A549 (cell line): ENCODE data around the gene NRSN1.

Source experiments
- CBX2 ChIP-seq: fragments of 200-600 bp; sonication (generic); IDR thresholded peaks from 2 replicates; pipeline ENCODE4 v1.6.1; 2016; ENCODE audit warnings: low read depth, mild to moderate bottlenecking, borderline replicate concordance
- CEBPB ChIP-seq, 2 experiments: fragments of >200 bp in 1 of 2; sonication (Bioruptor Twin) in 1 of 2; formaldehyde crosslinking in 1 of 2; IDR thresholded peaks; 2 replicates each; pipeline ENCODE4 v1.6.1; 2012 to 2016
- EP300 ChIP-seq, 2 experiments: fragments of >200 bp; sonication (Bioruptor Twin); formaldehyde crosslinking; IDR thresholded peaks; 2 replicates in 1 of 2; 3 replicates in 1 of 2; pipeline ENCODE4 v1.6.1; 2016 to 2017
- FOSL2 ChIP-seq, 2 experiments: fragments of 450-650 bp in 1 of 2; fragments of >200 bp in 1 of 2; sonication (Bioruptor Twin) in 1 of 2; formaldehyde crosslinking; IDR thresholded peaks; 2 replicates each; pipeline versions ENCODE4 v1.5.0 to v1.6.1; 2016 to 2020; ENCODE audit warnings: mild to moderate bottlenecking in 1 of 2, moderate library complexity in 1 of 2
- JUN ChIP-seq, 2 experiments: fragments of >200 bp; sonication (Bioruptor Twin); formaldehyde crosslinking; IDR thresholded peaks; 2 replicates in 1 of 2; 3 replicates in 1 of 2; pipeline ENCODE4 v1.6.1; 2016 to 2017
- JUNB ChIP-seq: fragments of >200 bp; sonication (Bioruptor Twin); formaldehyde crosslinking; IDR thresholded peaks from 2 replicates; pipeline ENCODE4 v1.6.1; 2016
- MYC ChIP-seq: IDR thresholded peaks from 2 replicates; pipeline ENCODE4 v1.6.1; 2012; ENCODE audit warnings: mild to moderate bottlenecking, inconsistent platforms, low read length, improper control_type of control experiment, borderline replicate concordance
- PHF8 ChIP-seq: fragments of 200-600 bp; sonication (generic); IDR thresholded peaks from 2 replicates; pipeline ENCODE4 v1.6.1; 2016; ENCODE audit warnings: low read depth, mild to moderate bottlenecking, antibody characterized with exemption, moderate library complexity, borderline replicate concordance
- POLR2A ChIP-seq: IDR thresholded peaks from 2 replicates; pipeline ENCODE4 v1.6.1; 2012; ENCODE audit warnings: mild to moderate bottlenecking, low read length
- RAD21 ChIP-seq, 2 experiments: fragments of >200 bp in 1 of 2; sonication (Bioruptor Twin) in 1 of 2; formaldehyde crosslinking in 1 of 2; IDR thresholded peaks in 1 of 2; conservative IDR thresholded peaks in 1 of 2; 2 replicates in 1 of 2; 3 replicates in 1 of 2; pipeline ENCODE4 v1.6.1; 2012 to 2018; ENCODE audit warnings: inconsistent platforms in 1 of 2
- RFX5 ChIP-seq: fragments of 450-650 bp; IDR thresholded peaks from 2 replicates; pipeline ENCODE4 v1.7.1; 2014; ENCODE audit warnings: antibody characterized with exemption, mild to moderate bottlenecking, moderate library complexity
- SMC3 ChIP-seq: fragments of >200 bp; sonication (Bioruptor Twin); formaldehyde crosslinking; IDR thresholded peaks from 3 replicates; pipeline ENCODE4 v1.6.1; 2018; ENCODE audit warnings: inconsistent platforms
- TF ChIP-seq, protein P1 (sequence below): fragments of >200 bp; sonication (Bioruptor Twin); formaldehyde crosslinking; IDR thresholded peaks from 3 replicates; pipeline ENCODE4 v1.5.1; 2016
- TF ChIP-seq, protein P2 (sequence below): IDR thresholded peaks from 2 replicates; pipeline ENCODE4 v1.6.1; 2012

DNA sequence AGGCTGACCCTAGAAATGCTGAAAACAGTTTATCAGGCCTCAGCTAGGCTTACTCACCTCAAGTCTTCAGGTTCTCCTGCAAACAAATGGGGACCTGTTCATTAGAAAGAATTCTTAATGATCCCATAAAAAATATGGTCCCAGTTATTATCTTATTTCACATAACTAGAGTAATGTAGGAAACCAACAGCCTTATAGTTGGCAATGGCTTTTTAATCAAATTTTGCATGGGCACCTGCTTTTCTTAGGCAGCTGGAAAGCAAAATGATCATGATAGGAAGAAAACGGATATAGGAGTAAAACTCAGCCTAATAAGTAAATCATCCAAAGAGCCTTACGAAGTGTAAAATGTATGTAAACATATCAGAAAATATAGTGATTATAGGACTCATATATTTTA lies 1.3 kb downstream of the NRSN1 start:
- TF ChIP-seq, protein P1, sequence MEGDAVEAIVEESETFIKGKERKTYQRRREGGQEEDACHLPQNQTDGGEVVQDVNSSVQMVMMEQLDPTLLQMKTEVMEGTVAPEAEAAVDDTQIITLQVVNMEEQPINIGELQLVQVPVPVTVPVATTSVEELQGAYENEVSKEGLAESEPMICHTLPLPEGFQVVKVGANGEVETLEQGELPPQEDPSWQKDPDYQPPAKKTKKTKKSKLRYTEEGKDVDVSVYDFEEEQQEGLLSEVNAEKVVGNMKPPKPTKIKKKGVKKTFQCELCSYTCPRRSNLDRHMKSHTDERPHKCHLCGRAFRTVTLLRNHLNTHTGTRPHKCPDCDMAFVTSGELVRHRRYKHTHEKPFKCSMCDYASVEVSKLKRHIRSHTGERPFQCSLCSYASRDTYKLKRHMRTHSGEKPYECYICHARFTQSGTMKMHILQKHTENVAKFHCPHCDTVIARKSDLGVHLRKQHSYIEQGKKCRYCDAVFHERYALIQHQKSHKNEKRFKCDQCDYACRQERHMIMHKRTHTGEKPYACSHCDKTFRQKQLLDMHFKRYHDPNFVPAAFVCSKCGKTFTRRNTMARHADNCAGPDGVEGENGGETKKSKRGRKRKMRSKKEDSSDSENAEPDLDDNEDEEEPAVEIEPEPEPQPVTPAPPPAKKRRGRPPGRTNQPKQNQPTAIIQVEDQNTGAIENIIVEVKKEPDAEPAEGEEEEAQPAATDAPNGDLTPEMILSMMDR, result no peak
- TF ChIP-seq EP300 (IDR thresholded peaks at IDR 0.05) (no peak), SMC3 (no peak), FOSL2 (IDR thresholded peaks at IDR 0.05) (no peak), FOSL2 (CRISPR knock-in tag; IDR thresholded peaks at IDR 0.05) (no peak), CEBPB (IDR thresholded peaks at IDR 0.05) (no peak), PHF8 (no peak), JUN (IDR thresholded peaks at IDR 0.05) (no peak), JUNB (no peak), RAD21 (conservative IDR thresholded peaks at IDR 0.05 in 1 of 2, IDR thresholded peaks at IDR 0.05 in 1 of 2) (no peak), POLR2A (no peak), MYC (no peak), RFX5 (no peak), CBX2 (no peak)
- TF ChIP-seq, protein P2, sequence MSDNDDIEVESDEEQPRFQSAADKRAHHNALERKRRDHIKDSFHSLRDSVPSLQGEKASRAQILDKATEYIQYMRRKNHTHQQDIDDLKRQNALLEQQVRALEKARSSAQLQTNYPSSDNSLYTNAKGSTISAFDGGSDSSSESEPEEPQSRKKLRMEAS, result no peak
